GM12878 (cell line): ENCODE measurements around the gene FAM83G. TPM values are rescaled to one million over a fixed set of nuclear protein-coding genes. Genes with fewer than 3 reads are reported as not detected.

Experiments used
- BACH1 ChIP-seq: fragments of 450-650 bp; IDR thresholded peaks from 2 replicates; pipeline ENCODE4 v1.6.1; 2017; ENCODE audit warnings: mild to moderate bottlenecking, borderline replicate concordance
- BCL11A ChIP-seq: IDR thresholded peaks from 2 replicates; pipeline ENCODE4 v1.6.1; 2011; ENCODE audit warnings: low read depth, low read length
- CBX3 ChIP-seq: fragments of 200-600 bp; sonication (generic); IDR thresholded peaks from 2 replicates; pipeline ENCODE4 v1.6.1; 2016; ENCODE audit warnings: low read depth, borderline replicate concordance
- ESRRA ChIP-seq: IDR thresholded peaks from 2 replicates; pipeline ENCODE4 v1.6.1; 2012; ENCODE audit warnings: mild to moderate bottlenecking, low read length, improper control_type of control experiment
- HDGF ChIP-seq: fragments of 450-650 bp; IDR thresholded peaks from 2 replicates; pipeline ENCODE4 v1.6.1; 2016; ENCODE audit warnings: antibody characterized with exemption
- IKZF1 ChIP-seq: fragments of 450-650 bp; conservative IDR thresholded peaks from 2 replicates; pipeline ENCODE4 v1.6.1; 2017; ENCODE audit warnings: antibody characterized with exemption, mild to moderate bottlenecking
- JUNB ChIP-seq: IDR thresholded peaks from 2 replicates; pipeline ENCODE4 v1.6.1; 2016; ENCODE audit warnings: antibody characterized with exemption, mild to moderate bottlenecking
- JUND ChIP-seq: IDR thresholded peaks from 2 replicates; pipeline ENCODE4 v1.6.1; 2012; ENCODE audit warnings: low read depth, mild to moderate bottlenecking, low read length, improper control_type of control experiment, moderate library complexity
- MXI1 ChIP-seq: fragments of 150-350 bp; IDR thresholded peaks from 2 replicates; pipeline ENCODE4 v1.6.1; 2011; ENCODE audit warnings: low read depth, mild to moderate bottlenecking, inconsistent platforms, low read length, improper control_type of control experiment
- NFIC ChIP-seq: IDR thresholded peaks from 2 replicates; pipeline ENCODE4 v1.6.1; 2012; ENCODE audit warnings: low read depth, mild to moderate bottlenecking, inconsistent platforms, low read length, moderate library complexity
- NFYA ChIP-seq: IDR thresholded peaks from 2 replicates; pipeline ENCODE4 v1.6.1; 2011; ENCODE audit warnings: low read depth, mild to moderate bottlenecking, low read length, improper control_type of control experiment, borderline replicate concordance
- PAX8 ChIP-seq: fragments of 450-650 bp; IDR thresholded peaks from 2 replicates; pipeline ENCODE4 v1.6.1; 2017; ENCODE audit warnings: mild to moderate bottlenecking, moderate library complexity
- POLR2A ChIP-seq: IDR thresholded peaks from 2 replicates; pipeline ENCODE4 v1.6.1; 2011; ENCODE audit warnings: low read depth, mild to moderate bottlenecking, low read length
- RAD21 ChIP-seq: IDR thresholded peaks from 2 replicates; pipeline ENCODE4 v1.6.1; 2011; ENCODE audit warnings: mild to moderate bottlenecking, low read depth, low read length, moderate library complexity; ENCODE audit not compliant: insufficient read depth
- SMARCA5 ChIP-seq: fragments of 450-650 bp; IDR thresholded peaks from 2 replicates; pipeline ENCODE4 v1.6.1; 2017; ENCODE audit warnings: mild to moderate bottlenecking
- SUPT20H ChIP-seq: IDR thresholded peaks from 2 replicates; pipeline ENCODE4 v1.6.1; 2011; ENCODE audit warnings: low read depth, mild to moderate bottlenecking, low read length, moderate library complexity, borderline replicate concordance; ENCODE audit not compliant: control insufficient read depth
- TCF7 ChIP-seq: IDR thresholded peaks from 2 replicates; pipeline ENCODE4 v1.6.1; 2014; ENCODE audit warnings: antibody characterized with exemption, borderline replicate concordance
- ZBED1 ChIP-seq: IDR thresholded peaks from 2 replicates; pipeline ENCODE4 v1.6.1; 2016; ENCODE audit warnings: borderline replicate concordance
- polyA plus RNA-seq, 11 experiments: library from polyadenylated mRNA; depleted of rRNA in 4 of 11; unstranded in 6 of 11; stranded (reverse) in 5 of 11; fragments of >200 nt; fragmentation: Nextera tagmentation in 4 of 11; fragmentation: Illumina TruSeq in 1 of 11; extraction: Ambion mirVana in 4 of 11; extraction: Trizol in 1 of 11; gene quantifications; 1 replicate in 1 of 11; 2 replicates in 10 of 11; pipeline versions ENCODE4 v1.2.1 to v1.2.3, GENCODE V29; 2011 to 2016; ENCODE audit warnings: inconsistent platforms in 2 of 11, missing spikeins in 2 of 11, low read depth in 1 of 11
- total RNA-seq, 4 experiments: library from RNA; depleted of rRNA in 3 of 4; stranded (reverse); fragments of >200 nt in 3 of 4; fragmentation: Illumina TruSeq in 1 of 4; extraction: Trizol in 1 of 4; gene quantifications; 2 replicates each; pipeline versions ENCODE4 v1.2.1 to v1.2.3, GENCODE V29; 2013 to 2021
- TF ChIP-seq, protein P1 (sequence below): fragments of 450-650 bp; IDR thresholded peaks from 2 replicates; pipeline ENCODE4 v1.6.1; 2017; ENCODE audit warnings: mild to moderate bottlenecking, moderate library complexity
- TF ChIP-seq, protein P2 (sequence below): fragments of 450-650 bp; IDR thresholded peaks from 2 replicates; pipeline ENCODE4 v1.6.1; 2017; ENCODE audit warnings: mild to moderate bottlenecking
- TF ChIP-seq, protein P3 (sequence below): fragments of 450-650 bp; IDR thresholded peaks from 2 replicates; pipeline ENCODE4 v1.6.1; 2017; ENCODE audit warnings: borderline replicate concordance
- TF ChIP-seq, protein P4 (sequence below): IDR thresholded peaks from 2 replicates; pipeline ENCODE4 v1.6.1; 2011; ENCODE audit warnings: low read depth, low read length, improper control_type of control experiment, borderline replicate concordance
- TF ChIP-seq, protein P5 (sequence below): IDR thresholded peaks from 2 replicates; pipeline ENCODE4 v1.6.1; 2012; ENCODE audit warnings: low read depth, low read length, improper control_type of control experiment

The FAM83G gene
- total and polyA plus RNA-seq, 10 of the 15 experiments (the other 5 are each of a cell fraction or from before 2014, with no cell fraction given) = 0.03 to 16.7 (median 6.5) TPM

DNA sequence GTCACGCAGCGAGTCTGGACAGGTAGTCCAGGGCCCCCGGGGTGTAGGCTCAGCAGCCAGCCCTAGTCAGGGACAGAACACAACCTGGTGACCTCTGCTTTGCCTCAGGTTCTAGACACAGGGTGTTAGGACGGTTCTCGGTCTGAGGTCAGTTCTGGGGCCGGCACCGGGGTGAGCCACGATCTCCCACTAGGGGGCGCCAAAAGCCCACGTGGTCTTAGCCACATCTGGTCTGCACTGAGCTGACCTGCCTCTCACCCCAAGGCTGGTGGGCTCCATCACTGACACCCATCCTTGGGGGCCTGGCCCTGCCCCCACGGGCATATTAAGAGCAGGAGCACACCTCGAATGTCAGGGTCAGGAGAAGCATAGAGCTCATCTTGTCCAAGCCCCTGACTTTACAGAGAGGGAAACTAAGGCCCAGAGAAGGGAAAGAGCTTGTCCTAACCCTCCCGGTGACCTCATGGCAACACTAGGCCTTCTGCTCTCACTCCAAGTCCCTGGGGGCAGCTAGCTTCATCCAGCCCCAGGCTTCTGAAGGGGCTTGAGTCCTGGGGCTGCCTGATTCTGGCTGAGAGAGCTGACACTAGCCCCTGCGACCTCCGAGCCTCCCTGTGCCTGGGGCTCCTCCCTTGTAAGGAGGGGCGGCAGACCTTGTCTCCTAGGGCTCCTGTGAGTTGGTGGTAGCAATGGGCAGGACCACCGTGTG is 43.6 kb downstream of the FAM83G start (continued):
- TF ChIP-seq, protein P1, sequence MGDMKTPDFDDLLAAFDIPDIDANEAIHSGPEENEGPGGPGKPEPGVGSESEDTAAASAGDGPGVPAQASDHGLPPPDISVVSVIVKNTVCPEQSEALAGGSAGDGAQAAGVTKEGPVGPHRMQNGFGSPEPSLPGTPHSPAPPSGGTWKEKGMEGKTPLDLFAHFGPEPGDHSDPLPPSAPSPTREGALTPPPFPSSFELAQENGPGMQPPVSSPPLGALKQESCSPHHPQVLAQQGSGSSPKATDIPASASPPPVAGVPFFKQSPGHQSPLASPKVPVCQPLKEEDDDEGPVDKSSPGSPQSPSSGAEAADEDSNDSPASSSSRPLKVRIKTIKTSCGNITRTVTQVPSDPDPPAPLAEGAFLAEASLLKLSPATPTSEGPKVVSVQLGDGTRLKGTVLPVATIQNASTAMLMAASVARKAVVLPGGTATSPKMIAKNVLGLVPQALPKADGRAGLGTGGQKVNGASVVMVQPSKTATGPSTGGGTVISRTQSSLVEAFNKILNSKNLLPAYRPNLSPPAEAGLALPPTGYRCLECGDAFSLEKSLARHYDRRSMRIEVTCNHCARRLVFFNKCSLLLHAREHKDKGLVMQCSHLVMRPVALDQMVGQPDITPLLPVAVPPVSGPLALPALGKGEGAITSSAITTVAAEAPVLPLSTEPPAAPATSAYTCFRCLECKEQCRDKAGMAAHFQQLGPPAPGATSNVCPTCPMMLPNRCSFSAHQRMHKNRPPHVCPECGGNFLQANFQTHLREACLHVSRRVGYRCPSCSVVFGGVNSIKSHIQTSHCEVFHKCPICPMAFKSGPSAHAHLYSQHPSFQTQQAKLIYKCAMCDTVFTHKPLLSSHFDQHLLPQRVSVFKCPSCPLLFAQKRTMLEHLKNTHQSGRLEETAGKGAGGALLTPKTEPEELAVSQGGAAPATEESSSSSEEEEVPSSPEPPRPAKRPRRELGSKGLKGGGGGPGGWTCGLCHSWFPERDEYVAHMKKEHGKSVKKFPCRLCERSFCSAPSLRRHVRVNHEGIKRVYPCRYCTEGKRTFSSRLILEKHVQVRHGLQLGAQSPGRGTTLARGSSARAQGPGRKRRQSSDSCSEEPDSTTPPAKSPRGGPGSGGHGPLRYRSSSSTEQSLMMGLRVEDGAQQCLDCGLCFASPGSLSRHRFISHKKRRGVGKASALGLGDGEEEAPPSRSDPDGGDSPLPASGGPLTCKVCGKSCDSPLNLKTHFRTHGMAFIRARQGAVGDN = peak; percentile 32; the same call in 1 of the 2 replicates
- TF ChIP-seq SUPT20H = no peak
- TF ChIP-seq NFIC = no peak
- TF ChIP-seq BACH1 = 0 out of 2 replicates have a peak, but pooled peaks have one; percentile 33
- no peak for TF ChIP-seq JUND
- peak; percentile 74 for TF ChIP-seq SMARCA5
- TF ChIP-seq TCF7 = no peak
- peak; percentile 85 for TF ChIP-seq RAD21
- no peak for TF ChIP-seq PAX8
- TF ChIP-seq NFYA = no peak
- TF ChIP-seq, protein P2, sequence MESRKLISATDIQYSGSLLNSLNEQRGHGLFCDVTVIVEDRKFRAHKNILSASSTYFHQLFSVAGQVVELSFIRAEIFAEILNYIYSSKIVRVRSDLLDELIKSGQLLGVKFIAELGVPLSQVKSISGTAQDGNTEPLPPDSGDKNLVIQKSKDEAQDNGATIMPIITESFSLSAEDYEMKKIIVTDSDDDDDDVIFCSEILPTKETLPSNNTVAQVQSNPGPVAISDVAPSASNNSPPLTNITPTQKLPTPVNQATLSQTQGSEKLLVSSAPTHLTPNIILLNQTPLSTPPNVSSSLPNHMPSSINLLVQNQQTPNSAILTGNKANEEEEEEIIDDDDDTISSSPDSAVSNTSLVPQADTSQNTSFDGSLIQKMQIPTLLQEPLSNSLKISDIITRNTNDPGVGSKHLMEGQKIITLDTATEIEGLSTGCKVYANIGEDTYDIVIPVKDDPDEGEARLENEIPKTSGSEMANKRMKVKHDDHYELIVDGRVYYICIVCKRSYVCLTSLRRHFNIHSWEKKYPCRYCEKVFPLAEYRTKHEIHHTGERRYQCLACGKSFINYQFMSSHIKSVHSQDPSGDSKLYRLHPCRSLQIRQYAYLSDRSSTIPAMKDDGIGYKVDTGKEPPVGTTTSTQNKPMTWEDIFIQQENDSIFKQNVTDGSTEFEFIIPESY = no peak
- no peak for TF ChIP-seq MXI1
- no peak for TF ChIP-seq CBX3
- TF ChIP-seq, protein P3, sequence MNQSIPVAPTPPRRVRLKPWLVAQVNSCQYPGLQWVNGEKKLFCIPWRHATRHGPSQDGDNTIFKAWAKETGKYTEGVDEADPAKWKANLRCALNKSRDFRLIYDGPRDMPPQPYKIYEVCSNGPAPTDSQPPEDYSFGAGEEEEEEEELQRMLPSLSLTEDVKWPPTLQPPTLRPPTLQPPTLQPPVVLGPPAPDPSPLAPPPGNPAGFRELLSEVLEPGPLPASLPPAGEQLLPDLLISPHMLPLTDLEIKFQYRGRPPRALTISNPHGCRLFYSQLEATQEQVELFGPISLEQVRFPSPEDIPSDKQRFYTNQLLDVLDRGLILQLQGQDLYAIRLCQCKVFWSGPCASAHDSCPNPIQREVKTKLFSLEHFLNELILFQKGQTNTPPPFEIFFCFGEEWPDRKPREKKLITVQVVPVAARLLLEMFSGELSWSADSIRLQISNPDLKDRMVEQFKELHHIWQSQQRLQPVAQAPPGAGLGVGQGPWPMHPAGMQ = no peak
- no peak for TF ChIP-seq POLR2A
- TF ChIP-seq, protein P4, sequence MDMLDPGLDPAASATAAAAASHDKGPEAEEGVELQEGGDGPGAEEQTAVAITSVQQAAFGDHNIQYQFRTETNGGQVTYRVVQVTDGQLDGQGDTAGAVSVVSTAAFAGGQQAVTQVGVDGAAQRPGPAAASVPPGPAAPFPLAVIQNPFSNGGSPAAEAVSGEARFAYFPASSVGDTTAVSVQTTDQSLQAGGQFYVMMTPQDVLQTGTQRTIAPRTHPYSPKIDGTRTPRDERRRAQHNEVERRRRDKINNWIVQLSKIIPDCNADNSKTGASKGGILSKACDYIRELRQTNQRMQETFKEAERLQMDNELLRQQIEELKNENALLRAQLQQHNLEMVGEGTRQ = peak; percentile 40
- 0 out of 2 replicates have a peak, but pooled peaks have one; percentile 63 for TF ChIP-seq HDGF
- no peak for TF ChIP-seq ZBED1
- no peak for TF ChIP-seq JUNB
- TF ChIP-seq, protein P5, sequence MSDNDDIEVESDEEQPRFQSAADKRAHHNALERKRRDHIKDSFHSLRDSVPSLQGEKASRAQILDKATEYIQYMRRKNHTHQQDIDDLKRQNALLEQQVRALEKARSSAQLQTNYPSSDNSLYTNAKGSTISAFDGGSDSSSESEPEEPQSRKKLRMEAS = peak; percentile 58; the same call in 1 of the 2 replicates
- no peak for TF ChIP-seq ESRRA
- TF ChIP-seq BCL11A = no peak
- TF ChIP-seq IKZF1 = no peak
